Cardiac fibroblast (primary cell): ENCODE data around the gene DTD1.

ENCODE experiments used
- DNase-seq, 2 donors: peaks; one replicate each; pipeline versions ENCODE4 v3.0.0 to v3.0.0-alpha.2; 2010; ENCODE audit warnings: low read depth in 2 of 2
- H3K4me3 ChIP-seq, 2 donors: replicated peaks in 1 of 2; 1 replicate in 1 of 2; 2 replicates in 1 of 2; pipeline ENCODE4 v1.5.1; 2011; ENCODE audit warnings: low read depth in 2 of 2, low read length in 2 of 2, mild to moderate bottlenecking in 2 of 2, moderate library complexity in 1 of 2
- TF ChIP-seq, protein P1 (sequence below): IDR thresholded peaks from one replicate; pipeline ENCODE4 v1.5.1; 2011; ENCODE audit warnings: low read depth, mild to moderate bottlenecking, low read length, inconsistent platforms

The DTD1 gene

DNA sequence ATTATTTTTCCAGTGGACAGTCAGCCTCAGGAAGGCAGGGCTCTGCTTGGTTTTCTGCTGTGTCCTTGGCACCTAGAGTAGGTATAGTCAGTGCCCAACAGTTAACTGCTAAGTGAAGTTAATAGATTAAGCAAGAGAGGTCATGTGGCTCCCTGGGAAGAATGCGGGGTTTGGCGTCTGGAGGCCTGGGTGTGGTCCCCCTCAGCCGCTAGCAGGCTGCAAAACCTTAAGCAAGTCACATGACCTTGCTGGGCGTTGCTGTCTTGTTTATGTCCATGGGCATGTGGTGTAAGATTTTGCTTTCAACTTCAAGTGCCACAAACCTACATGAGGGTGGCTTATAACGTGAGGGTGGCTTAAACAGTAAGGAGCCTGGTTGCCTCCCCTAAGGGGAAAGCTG, 150.2 kb downstream of the DTD1 start:
- TF ChIP-seq, protein P1, sequence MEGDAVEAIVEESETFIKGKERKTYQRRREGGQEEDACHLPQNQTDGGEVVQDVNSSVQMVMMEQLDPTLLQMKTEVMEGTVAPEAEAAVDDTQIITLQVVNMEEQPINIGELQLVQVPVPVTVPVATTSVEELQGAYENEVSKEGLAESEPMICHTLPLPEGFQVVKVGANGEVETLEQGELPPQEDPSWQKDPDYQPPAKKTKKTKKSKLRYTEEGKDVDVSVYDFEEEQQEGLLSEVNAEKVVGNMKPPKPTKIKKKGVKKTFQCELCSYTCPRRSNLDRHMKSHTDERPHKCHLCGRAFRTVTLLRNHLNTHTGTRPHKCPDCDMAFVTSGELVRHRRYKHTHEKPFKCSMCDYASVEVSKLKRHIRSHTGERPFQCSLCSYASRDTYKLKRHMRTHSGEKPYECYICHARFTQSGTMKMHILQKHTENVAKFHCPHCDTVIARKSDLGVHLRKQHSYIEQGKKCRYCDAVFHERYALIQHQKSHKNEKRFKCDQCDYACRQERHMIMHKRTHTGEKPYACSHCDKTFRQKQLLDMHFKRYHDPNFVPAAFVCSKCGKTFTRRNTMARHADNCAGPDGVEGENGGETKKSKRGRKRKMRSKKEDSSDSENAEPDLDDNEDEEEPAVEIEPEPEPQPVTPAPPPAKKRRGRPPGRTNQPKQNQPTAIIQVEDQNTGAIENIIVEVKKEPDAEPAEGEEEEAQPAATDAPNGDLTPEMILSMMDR, result no peak
- DNase-seq, result peak; percentile 20 to 40
- H3K4me3 ChIP-seq, result no peak overlapping the region

DNA sequence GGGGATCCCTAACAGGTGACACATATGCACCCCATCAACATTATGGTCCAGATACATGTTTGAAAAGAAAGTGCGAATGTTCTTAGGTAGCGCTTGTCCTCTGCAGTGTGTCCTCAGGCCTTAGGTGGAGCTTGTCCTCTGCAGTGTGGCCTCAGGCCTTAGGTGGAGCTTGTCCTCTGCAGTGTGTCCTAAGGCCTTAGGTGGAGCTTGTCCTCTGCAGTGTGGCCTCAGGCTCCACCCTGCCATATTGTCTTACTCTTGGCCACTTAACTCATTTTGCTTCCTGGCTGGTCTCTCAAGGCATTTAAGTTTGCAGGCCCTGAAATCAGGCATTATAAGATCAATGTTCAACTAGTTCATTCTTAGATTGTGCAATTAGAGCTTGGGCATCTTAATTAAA, 151.0 kb downstream of the DTD1 start:
- no peak overlapping the region for H3K4me3 ChIP-seq

DNA sequence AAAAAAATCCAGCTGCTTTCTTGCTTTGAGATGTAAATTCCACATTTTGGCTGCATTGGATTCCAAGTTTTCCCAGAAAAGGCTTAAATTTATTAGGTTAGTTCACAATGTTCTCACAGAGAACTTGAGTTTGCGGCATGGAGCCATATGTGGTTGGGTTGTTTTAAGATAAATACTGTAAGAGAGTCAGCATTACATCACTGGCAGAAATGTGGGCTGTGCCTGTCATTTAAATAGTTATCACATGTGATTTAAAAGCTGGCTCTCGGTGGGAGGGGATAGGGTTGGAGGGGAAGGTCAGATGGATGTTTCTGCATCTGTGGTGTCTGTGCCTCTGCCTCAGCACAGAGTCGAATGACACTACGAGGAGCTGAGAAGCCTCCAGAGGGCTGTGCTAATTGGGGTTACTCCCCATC, 151.9 kb downstream of the DTD1 start:
- no peak overlapping the region for H3K4me3 ChIP-seq
- TF ChIP-seq, protein P1, result no peak
- DNase-seq, result peak; percentile 62 to 80

More for the DNA sequence above, 151.0 kb downstream of the DTD1 start:
- no peak for DNase-seq
- TF ChIP-seq, protein P1, result no peak

DNA sequence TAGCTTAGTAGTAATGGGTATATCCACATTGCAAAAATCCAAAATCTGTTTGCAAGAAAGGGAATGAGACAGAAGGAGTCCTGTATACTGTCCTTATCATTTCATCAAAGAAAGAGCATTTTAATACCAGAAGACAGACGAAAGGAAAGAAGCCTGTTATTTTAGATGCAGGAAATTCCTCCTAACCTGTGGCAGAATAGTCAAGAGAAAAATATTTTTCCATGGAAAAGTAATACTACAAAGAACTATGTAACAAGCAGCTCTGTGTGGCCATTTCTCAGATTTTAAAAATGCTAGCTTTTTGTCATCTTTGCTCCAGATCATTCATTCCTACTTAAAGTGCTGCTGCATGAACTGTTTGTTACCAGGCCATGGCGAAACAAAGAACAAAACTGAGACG, 152.9 kb downstream of the DTD1 start:
- TF ChIP-seq, protein P1, result no peak
- DNase-seq, result no peak
- H3K4me3 ChIP-seq, result no peak overlapping the region

DNA sequence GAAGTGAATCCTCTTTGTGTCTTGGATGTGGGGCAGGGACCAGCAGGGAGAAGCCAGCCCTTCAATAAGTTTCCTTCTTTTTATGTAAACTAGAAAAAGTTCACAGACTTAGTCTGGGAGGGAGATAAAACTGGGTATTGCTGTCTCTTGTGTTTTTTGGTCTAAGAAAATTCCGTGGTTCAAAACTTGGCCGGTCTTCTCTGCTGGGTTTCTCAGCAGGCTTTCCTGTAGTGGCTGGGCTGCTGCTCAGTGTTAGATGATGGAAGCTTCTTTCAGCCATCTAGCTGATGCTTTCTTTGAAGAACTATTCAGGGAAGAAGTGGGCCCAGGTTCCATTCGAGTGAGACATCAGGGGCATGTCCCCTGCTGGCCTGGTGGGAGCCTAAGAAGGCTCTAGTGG, 155.0 kb downstream of the DTD1 start:
- no peak for DNase-seq

DNA sequence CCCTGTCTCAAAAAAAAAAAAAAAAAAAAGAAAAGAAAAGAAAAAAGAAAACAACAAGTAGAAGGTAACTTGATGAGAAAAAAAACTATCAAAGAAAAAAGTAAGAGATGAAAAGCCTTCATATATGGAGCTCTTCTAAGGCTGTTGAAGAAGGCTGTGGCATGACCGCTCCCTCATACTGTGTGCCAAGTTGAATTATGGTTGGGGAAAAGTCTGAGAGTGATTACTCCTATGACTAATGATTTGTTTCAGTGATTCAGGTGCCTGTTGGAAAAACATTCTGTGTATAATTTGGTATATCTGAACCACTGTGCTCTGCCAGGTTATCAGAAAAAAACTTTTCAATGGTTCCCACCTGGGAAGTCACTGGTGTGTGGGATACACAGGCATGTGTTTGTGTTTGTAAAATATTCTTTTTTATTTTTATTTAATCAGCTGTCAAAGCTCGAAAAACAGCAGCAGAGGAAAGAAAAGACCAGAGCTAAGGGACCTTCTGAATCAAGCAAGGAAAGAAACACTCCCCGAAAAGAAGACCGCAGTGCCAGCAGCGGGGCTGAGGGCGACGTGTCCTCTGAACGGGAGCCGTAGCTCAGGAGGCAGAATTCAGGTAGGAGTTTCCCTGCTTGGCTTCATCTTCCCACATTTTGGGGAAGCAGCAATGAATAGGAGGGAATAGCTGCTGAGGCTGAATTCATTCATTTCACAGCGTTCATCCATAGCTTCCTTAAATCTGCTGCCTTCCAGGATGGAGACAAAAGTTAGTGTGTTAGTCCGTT, 156.0 kb downstream of the DTD1 start:
- TF ChIP-seq, protein P1, result no peak
- no peak overlapping the region for H3K4me3 ChIP-seq
- DNase-seq, result peak in 1 of 2 donors; percentile 10

More for the DNA sequence above, 155.0 kb downstream of the DTD1 start:
- no peak overlapping the region for H3K4me3 ChIP-seq
- TF ChIP-seq, protein P1, result no peak

DNA sequence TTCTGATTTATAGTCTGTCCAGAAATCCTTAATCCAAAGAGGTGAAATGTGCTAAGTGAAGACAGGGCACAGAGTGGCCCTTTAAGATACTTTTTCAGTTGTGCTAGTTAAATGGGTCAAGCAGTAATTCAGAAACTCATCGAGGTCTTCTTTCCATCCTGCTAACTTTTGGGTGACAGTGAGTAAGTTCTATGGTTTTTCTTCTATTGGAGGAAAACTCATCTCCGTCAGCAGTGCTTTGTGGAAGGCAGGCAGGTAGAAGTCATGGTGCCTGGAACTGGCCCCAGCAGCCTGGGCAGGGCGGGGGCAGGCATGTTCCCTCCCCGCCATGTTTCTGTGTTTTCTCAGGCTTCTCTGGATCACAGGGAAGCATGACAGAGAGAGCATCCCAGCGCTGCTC, 159.2 kb downstream of the DTD1 start:
- no peak for DNase-seq
- no peak overlapping the region for H3K4me3 ChIP-seq
- TF ChIP-seq, protein P1, result no peak
